ENCODE results near the gene CLDN3. TPM values are rescaled to one million over a fixed set of nuclear protein-coding genes. Genes with fewer than 3 reads are reported as not detected.

Gene CLDN3
- total and polyA plus RNA-seq, 9 of the 15 experiments (the other 6 are each of a cell fraction or from before 2014, with no cell fraction given), result 0.29 TPM; not detected in 8

GRCh38 chr7:73802459-73802858 lies 32.4 kb upstream of the CLDN3 start:
- no peak overlapping the region for H2AFZ ChIP-seq (ENCODE audit: low read depth, low read length)
- no peaks in the 10 kb centered on the region for H3K79me2 ChIP-seq (ENCODE audit: control insufficient read depth, insufficient read depth, low read length)
- no peaks in the 10 kb centered on the region; a peak in 1 of 5 replicates for H3K4me1 ChIP-seq (replicated peaks in 1 of 2; ENCODE audit: control insufficient read depth in 2 of 2, insufficient read depth in 2 of 2, low read length in 2 of 2)
- FAIRE-seq (no peak), DNase-seq (ENCODE audit: extremely low read depth in 1 of 4, low spot score in 3 of 4) (no peak), ATAC-seq (no peak)
- H3K9me3 ChIP-seq (replicated peaks; ENCODE audit: control insufficient read depth, insufficient read depth, low read depth, low read length), result no peaks in the 10 kb centered on the region
- no peaks in the 10 kb centered on the region for H3K9me1 ChIP-seq (ENCODE audit: control insufficient read depth, insufficient read depth, low read length)
- TF ChIP-seq KLF10 (CRISPR knock-in tag; IDR thresholded peaks at IDR 0.05) (no peak), ZNF24 (IDR thresholded peaks at IDR 0.05) (no peak), NBN (IDR thresholded peaks at IDR 0.05; ENCODE audit: low read depth) (no peak), TAF7 (tag; IDR thresholded peaks at IDR 0.05) (no peak), THAP7 (CRISPR knock-in tag; IDR thresholded peaks at IDR 0.05) (no peak), NELFE (IDR thresholded peaks at IDR 0.05; ENCODE audit: insufficient read depth, insufficient read length) (no peak), MAZ (CRISPR knock-in tag; conservative IDR thresholded peaks at IDR 0.05 in 1 of 2, IDR thresholded peaks at IDR 0.05 in 1 of 2) (no peak), MECOM (CRISPR knock-in tag; IDR thresholded peaks at IDR 0.05) (no peak), PHF8 (IDR thresholded peaks at IDR 0.05; ENCODE audit: borderline replicate concordance, low read length) (no peak), FIP1L1 (IDR thresholded peaks at IDR 0.05; ENCODE audit: low read depth, low read length, poor library complexity, severe bottlenecking) (no peak), STAT5A (IDR thresholded peaks at IDR 0.05; ENCODE audit: borderline replicate concordance, low read length) (no peak), ZNF586 (CRISPR knock-in tag; conservative IDR thresholded peaks at IDR 0.05) (no peak), TARDBP (IDR thresholded peaks at IDR 0.05) (no peak), MAX (CRISPR knock-in tag; IDR thresholded peaks at IDR 0.05) (no peak), RUNX1 (IDR thresholded peaks at IDR 0.05; ENCODE audit: low read depth) (no peak), ZEB2 (IDR thresholded peaks at IDR 0.05) (no peak), NUFIP1 (IDR thresholded peaks at IDR 0.05; ENCODE audit: partially characterized antibody) (no peak)
- TF ChIP-seq, protein P1, sequence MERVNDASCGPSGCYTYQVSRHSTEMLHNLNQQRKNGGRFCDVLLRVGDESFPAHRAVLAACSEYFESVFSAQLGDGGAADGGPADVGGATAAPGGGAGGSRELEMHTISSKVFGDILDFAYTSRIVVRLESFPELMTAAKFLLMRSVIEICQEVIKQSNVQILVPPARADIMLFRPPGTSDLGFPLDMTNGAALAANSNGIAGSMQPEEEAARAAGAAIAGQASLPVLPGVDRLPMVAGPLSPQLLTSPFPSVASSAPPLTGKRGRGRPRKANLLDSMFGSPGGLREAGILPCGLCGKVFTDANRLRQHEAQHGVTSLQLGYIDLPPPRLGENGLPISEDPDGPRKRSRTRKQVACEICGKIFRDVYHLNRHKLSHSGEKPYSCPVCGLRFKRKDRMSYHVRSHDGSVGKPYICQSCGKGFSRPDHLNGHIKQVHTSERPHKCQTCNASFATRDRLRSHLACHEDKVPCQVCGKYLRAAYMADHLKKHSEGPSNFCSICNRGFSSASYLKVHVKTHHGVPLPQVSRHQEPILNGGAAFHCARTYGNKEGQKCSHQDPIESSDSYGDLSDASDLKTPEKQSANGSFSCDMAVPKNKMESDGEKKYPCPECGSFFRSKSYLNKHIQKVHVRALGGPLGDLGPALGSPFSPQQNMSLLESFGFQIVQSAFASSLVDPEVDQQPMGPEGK (CRISPR knock-in tag; IDR thresholded peaks at IDR 0.05; ENCODE audit: borderline replicate concordance), result no peak
- BruUV-seq (replicated peaks), result no TSS peak
- H3K9ac ChIP-seq (ENCODE audit: insufficient read depth in 1 of 2, low read depth in 2 of 2, low read length in 2 of 2), result no peak overlapping the region
- H3K27me3 ChIP-seq (ENCODE audit: control insufficient read depth in 2 of 2, insufficient read depth in 2 of 2, low read length in 2 of 2), result no peaks in the 10 kb centered on the region
- in situ Hi-C loops (cut with MboI), result no loop called here
- no peak overlapping the region for H3K27ac ChIP-seq (ENCODE audit: extremely low read depth, low read depth, low read length)
- H3K4me2 ChIP-seq (ENCODE audit: insufficient read depth, low read length), result no peak overlapping the region
- H3K36me3 ChIP-seq (ENCODE audit: control insufficient read depth, insufficient read depth, low read length), result no peaks in the 10 kb centered on the region
- WGBS (ENCODE audit: insufficient coverage, low coverage, missing lambda C conversion rate), result 56% methylated on average over 4 of the region's 4 CpGs
- H3K4me3 ChIP-seq, result no peak overlapping the region
- ChIA-PET POLR2A (no interaction called here), CTCF (ENCODE audit: low intra/inter-chr PET ratio) (no interaction called here)
- H4K20me1 ChIP-seq (replicated peaks; ENCODE audit: control insufficient read depth, insufficient read depth, low read length), result no peaks in the 10 kb centered on the region
- intact Hi-C loops (cut with micrococcal nuclease), result loop anchor here (5.0 kb wide), 1 partner anchor 225 kb away; the partner anchor contains the start of gene ELN
